Neuronal stem cell (in vitro differentiated cells): ENCODE results near the gene BTN2A1.

ENCODE experiments used
- DNase-seq: peaks from one replicate; pipeline ENCODE4 v3.0.0-alpha.2; 2013; ENCODE audit warnings: low spot score
- H2AFZ ChIP-seq: one replicate; pipeline ENCODE4 v1.6.1; 2013; ENCODE audit warnings: mild to moderate bottlenecking, low read length, inconsistent platforms
- H2AK5ac ChIP-seq: 2 replicates; pipeline ENCODE4 v1.6.1; 2013; ENCODE audit warnings: low read depth, mild to moderate bottlenecking, inconsistent platforms, low read length, moderate library complexity, mixed read lengths
- H2BK120ac ChIP-seq: 2 replicates; pipeline ENCODE4 v1.6.1; 2013; ENCODE audit warnings: low read depth, mild to moderate bottlenecking, inconsistent platforms, low read length, moderate library complexity, mixed read lengths
- H2BK12ac ChIP-seq: one replicate; pipeline ENCODE4 v1.6.1; 2013; ENCODE audit warnings: low read length, inconsistent platforms
- H2BK15ac ChIP-seq: 2 replicates; pipeline ENCODE4 v1.6.1; 2013; ENCODE audit warnings: mild to moderate bottlenecking, low read length, inconsistent platforms, mixed read lengths
- H2BK5ac ChIP-seq: one replicate; pipeline ENCODE4 v1.6.1; 2013; ENCODE audit warnings: inconsistent platforms, mild to moderate bottlenecking, low read length, moderate library complexity
- H3K14ac ChIP-seq: one replicate; pipeline ENCODE4 v1.6.1; 2013; ENCODE audit warnings: low read length, inconsistent platforms
- H3K18ac ChIP-seq: 2 replicates; pipeline ENCODE4 v1.6.1; 2013; ENCODE audit warnings: low read length, inconsistent platforms
- H3K23ac ChIP-seq: 2 replicates; pipeline ENCODE4 v1.6.1; 2013; ENCODE audit warnings: low read depth, mild to moderate bottlenecking, mixed read lengths, low read length, inconsistent platforms; ENCODE audit not compliant: poor library complexity
- H3K27ac ChIP-seq: replicated peaks from 3 replicates; pipeline ENCODE4 v1.5.1; 2013; ENCODE audit warnings: low read length, inconsistent platforms
- H3K27me3 ChIP-seq, 3 experiments: 2 replicates each; pipeline ENCODE4 v1.6.1; 2013; ENCODE audit warnings: low read length in 3 of 3, mild to moderate bottlenecking in 2 of 3, inconsistent platforms in 1 of 3, low read depth in 1 of 3, mixed read lengths in 1 of 3, moderate library complexity in 1 of 3; ENCODE audit not compliant: control insufficient read depth in 3 of 3, insufficient read depth in 3 of 3
- H3K36me3 ChIP-seq, 2 donors: replicated peaks in 1 of 2; 2 replicates each; pipeline ENCODE4 v1.6.1; 2013; ENCODE audit warnings: low read length in 2 of 2; ENCODE audit not compliant: control insufficient read depth in 2 of 2, insufficient read depth in 2 of 2
- H3K4ac ChIP-seq: 2 replicates; pipeline ENCODE4 v1.6.1; 2013; ENCODE audit warnings: inconsistent platforms, mild to moderate bottlenecking, low read length, moderate library complexity
- H3K4me1 ChIP-seq, 2 donors: 1 replicate in 1 of 2; 2 replicates in 1 of 2; pipeline ENCODE4 v1.6.1; 2013; ENCODE audit warnings: low read length in 2 of 2, low read depth in 1 of 2; ENCODE audit not compliant: control insufficient read depth in 2 of 2, insufficient read depth in 1 of 2
- H3K4me2 ChIP-seq: one replicate; pipeline ENCODE4 v1.6.1; 2013; ENCODE audit warnings: mild to moderate bottlenecking, low read length, inconsistent platforms; ENCODE audit not compliant: insufficient read depth, poor library complexity, severe bottlenecking
- H3K4me3 ChIP-seq, 2 donors: 2 replicates each; pipeline ENCODE4 v1.5.1; 2013; ENCODE audit warnings: low read length in 2 of 2, mild to moderate bottlenecking in 2 of 2, inconsistent platforms in 1 of 2, moderate library complexity in 1 of 2
- H3K79me1 ChIP-seq: one replicate; pipeline ENCODE4 v1.6.1; 2013; ENCODE audit warnings: low read depth, mild to moderate bottlenecking, inconsistent platforms, low read length, moderate library complexity
- H3K9ac ChIP-seq: one replicate; pipeline ENCODE4 v1.6.1; 2013; ENCODE audit warnings: mild to moderate bottlenecking, low read depth, low read length, inconsistent platforms; ENCODE audit not compliant: poor library complexity
- H3K9me3 ChIP-seq, 2 donors: replicated peaks in 1 of 2; 2 replicates each; pipeline versions ENCODE3 to v1.6.1; 2013; ENCODE audit warnings: low read length in 2 of 2, mild to moderate bottlenecking in 2 of 2, inconsistent platforms in 1 of 2, low read depth in 1 of 2, mixed read lengths in 1 of 2, moderate library complexity in 1 of 2; ENCODE audit not compliant: control insufficient read depth in 2 of 2, insufficient read depth in 1 of 2
- H4K8ac ChIP-seq: one replicate; pipeline ENCODE4 v1.6.1; 2013; ENCODE audit warnings: low read depth, mild to moderate bottlenecking, inconsistent platforms, low read length, moderate library complexity
- H4K91ac ChIP-seq: one replicate; pipeline ENCODE4 v1.6.1; 2013; ENCODE audit warnings: low read length, low read depth, mild to moderate bottlenecking, inconsistent platforms; ENCODE audit not compliant: poor library complexity
- WGBS, 2 donors: extraction: QIAGEN DNeasy Blood & Tissue Kit; methylation state at CpG; one replicate each; pipeline ENCODE4 v1.1.7; 2013; ENCODE audit warnings: missing lambda C conversion rate in 2 of 2, mixed read lengths in 1 of 2; ENCODE audit not compliant: insufficient read length in 2 of 2, insufficient replicate concordance in 1 of 2; ENCODE audit errors: extremely low coverage in 2 of 2; 5-methylcytosine and 5-hydroxymethylcytosine counted together

The BTN2A1 gene

DNA sequence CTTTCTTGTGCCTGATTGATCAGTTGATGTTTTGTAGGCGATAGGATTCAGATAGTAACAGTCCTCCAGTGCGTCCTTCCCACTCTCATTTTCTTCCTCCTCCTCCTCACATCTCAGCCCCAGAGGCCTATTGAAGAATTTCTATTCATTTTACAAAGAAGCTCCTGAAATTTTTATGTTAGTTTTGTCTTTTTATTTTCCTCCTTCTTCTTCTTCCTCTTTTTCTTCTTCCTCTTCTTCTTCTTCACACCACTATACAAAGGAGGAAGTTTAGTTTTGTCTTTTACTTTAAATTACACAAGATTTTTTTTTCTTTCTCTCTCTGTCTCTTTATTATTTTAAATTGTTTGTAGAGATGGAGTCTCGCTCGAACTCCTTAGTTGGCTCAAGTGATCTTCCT is 19.1 kb downstream of the BTN2A1 start:
- Histone ChIP-seq H2BK120ac (no peak overlapping the region), H2BK15ac (no peak overlapping the region), H3K9ac (no peak overlapping the region), H4K91ac (no peak overlapping the region), H3K4ac (no peak overlapping the region), H3K27ac (no peak overlapping the region), H3K18ac (no peak overlapping the region), H3K4me2 (no peak overlapping the region), H3K4me1 (peaks cover 4 to 9% of the 10 kb centered on the region in 2 donors), H2BK5ac (no peak overlapping the region), H3K23ac (no peak overlapping the region), H3K14ac (no peak overlapping the region), H3K27me3 (no peaks in the 10 kb centered on the region), H3K79me1 (no peaks in the 10 kb centered on the region), H3K36me3 (no peaks in the 10 kb centered on the region), H3K4me3 (no peak overlapping the region), H2AFZ (no peak overlapping the region), H4K8ac (no peak overlapping the region), H2BK12ac (no peak overlapping the region), H3K9me3 (no peaks in the 10 kb centered on the region), H2AK5ac (no peak overlapping the region)
- no peak for DNase-seq
- WGBS, 2 donors: no CpG with 5 or more reads among the region's 4 CpGs

- H3K4me2 ChIP-seq: no peak overlapping the region
- no peak overlapping the region for H3K4me3 ChIP-seq
- H2BK5ac ChIP-seq: no peak overlapping the region
- H2BK120ac ChIP-seq: no peak overlapping the region
- no peak for DNase-seq
- no peak overlapping the region for H2BK15ac ChIP-seq
- no peaks in the 10 kb centered on the region for H3K36me3 ChIP-seq
- H3K14ac ChIP-seq: no peak overlapping the region
- no peak overlapping the region for H2BK12ac ChIP-seq
- no peak overlapping the region for H4K91ac ChIP-seq
- peaks cover 4 to 9% of the 10 kb centered on the region in 2 donors for H3K4me1 ChIP-seq
- no peaks in the 10 kb centered on the region for H3K9me3 ChIP-seq
- no CpG with 5 or more reads among the region's 1 CpG for WGBS, 2 donors
- H3K9ac ChIP-seq: no peak overlapping the region
- H3K4ac ChIP-seq: no peak overlapping the region
- H4K8ac ChIP-seq: no peak overlapping the region
- no peak overlapping the region for H2AK5ac ChIP-seq
- no peaks in the 10 kb centered on the region for H3K79me1 ChIP-seq
- no peak overlapping the region for H2AFZ ChIP-seq
- H3K27me3 ChIP-seq: no peaks in the 10 kb centered on the region
- H3K18ac ChIP-seq: no peak overlapping the region
- no peak overlapping the region for H3K27ac ChIP-seq
- H3K23ac ChIP-seq: no peak overlapping the region
Observed at GRCh38 chr6:26477426-26477825, 19.7 kb downstream of the BTN2A1 start.

DNA sequence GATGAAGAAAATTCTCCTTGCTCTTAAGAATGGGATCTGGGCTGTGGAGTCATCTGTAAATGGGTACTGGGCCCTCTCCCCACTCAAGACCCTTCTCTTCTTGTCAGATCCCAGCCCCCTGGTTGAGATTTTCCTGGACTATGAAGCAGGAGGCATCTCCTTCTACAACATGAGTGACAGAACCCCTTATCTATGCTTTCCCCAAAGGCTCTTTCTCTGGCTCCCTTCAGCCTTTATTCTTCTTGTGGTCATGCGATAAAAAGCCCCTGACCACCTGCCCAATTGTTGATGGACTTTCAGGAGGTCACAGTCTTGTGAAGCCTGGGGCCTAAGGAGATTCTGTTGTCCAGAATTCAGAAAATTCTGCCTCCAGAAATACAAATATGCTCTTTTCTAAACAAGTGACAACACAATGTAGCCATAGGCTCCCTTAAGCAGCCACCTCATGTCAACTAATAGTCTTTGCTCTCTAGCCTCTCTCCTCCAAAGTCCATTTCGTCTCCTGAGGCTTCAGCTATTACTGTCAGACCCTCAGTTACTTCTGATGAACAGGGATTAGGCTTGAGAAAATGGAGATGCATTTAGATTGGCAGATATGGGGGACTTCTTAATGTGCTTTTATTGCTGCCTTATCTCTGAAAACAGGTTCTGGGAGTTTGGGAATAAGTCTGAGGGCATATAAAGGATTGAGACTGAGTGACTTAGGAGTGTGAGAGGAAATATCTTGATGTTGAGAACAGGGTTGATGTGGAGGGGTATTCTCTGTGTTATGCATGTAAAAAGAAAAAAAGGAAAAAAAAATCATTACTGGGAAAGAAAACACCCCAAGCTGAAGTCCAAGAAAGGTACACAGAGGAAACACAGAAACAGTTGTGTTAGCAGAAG is 20.6 kb downstream of the BTN2A1 start:
- Histone ChIP-seq H2BK120ac (no peak overlapping the region), H3K27me3 (no peaks in the 10 kb centered on the region), H2BK5ac (no peak overlapping the region), H3K79me1 (no peaks in the 10 kb centered on the region), H3K9me3 (no peaks in the 10 kb centered on the region), H3K36me3 (no peaks in the 10 kb centered on the region), H2AK5ac (no peak overlapping the region), H3K23ac (no peak overlapping the region), H3K4ac (no peak overlapping the region), H3K4me1 (peaks cover 4 to 9% of the 10 kb centered on the region in 2 donors), H3K9ac (no peak overlapping the region), H3K4me3 (no peak overlapping the region), H3K14ac (no peak overlapping the region), H4K8ac (no peak overlapping the region), H3K4me2 (no peak overlapping the region), H2AFZ (no peak overlapping the region), H2BK15ac (no peak overlapping the region), H2BK12ac (no peak overlapping the region), H3K18ac (no peak overlapping the region), H4K91ac (no peak overlapping the region), H3K27ac (no peak overlapping the region)
- DNase-seq: no peak
- WGBS, 2 donors: no CpG with 5 or more reads among the region's 2 CpGs

GRCh38 chr6:26478985-26479278 is 21.2 kb downstream of the BTN2A1 start:
- no peak overlapping the region for H3K4me3 ChIP-seq
- H2BK12ac ChIP-seq: no peak overlapping the region
- H4K91ac ChIP-seq: no peak overlapping the region
- no peak overlapping the region for H2AFZ ChIP-seq
- no peak overlapping the region for H3K23ac ChIP-seq
- H3K4ac ChIP-seq: no peak overlapping the region
- no peaks in the 10 kb centered on the region for H3K36me3 ChIP-seq
- no peak overlapping the region for H2BK5ac ChIP-seq
- no peaks in the 10 kb centered on the region for H3K27me3 ChIP-seq
- no peak overlapping the region for H2BK120ac ChIP-seq
- H4K8ac ChIP-seq: no peak overlapping the region
- H3K9me3 ChIP-seq: no peaks in the 10 kb centered on the region
- H3K4me1 ChIP-seq: peaks cover 4 to 9% of the 10 kb centered on the region in 2 donors
- no peak overlapping the region for H2BK15ac ChIP-seq
- no peak overlapping the region for H3K14ac ChIP-seq
- no peak for DNase-seq
- H3K79me1 ChIP-seq: no peaks in the 10 kb centered on the region
- no peak overlapping the region for H3K27ac ChIP-seq
- H3K18ac ChIP-seq: no peak overlapping the region
- no peak overlapping the region for H3K4me2 ChIP-seq
- no peak overlapping the region for H2AK5ac ChIP-seq
- H3K9ac ChIP-seq: no peak overlapping the region
- no CpG with 5 or more reads among the region's 3 CpGs for WGBS, 2 donors
